HAP-1 (cell line): Measurements from ENCODE around the gene ADAMTS12.

Experiments
- DNase-seq, 2 experiments: peaks; one replicate each; pipeline ENCODE4 v3.0.0-alpha.2; 2016 to 2020; ENCODE audit warnings: low spot score in 2 of 2
- H3K27me3 ChIP-seq: fragments of 250-450 bp; sonication (Bioruptor Pico); 2 replicates; pipeline ENCODE4 v1.5.1; 2020; ENCODE audit warnings: low read depth, mild to moderate bottlenecking, moderate library complexity
- H3K36me3 ChIP-seq: fragments of 250-450 bp; sonication (Bioruptor Pico); replicated peaks from 2 replicates; pipeline ENCODE4 v1.5.1; 2020; ENCODE audit warnings: mild to moderate bottlenecking
- H3K4me1 ChIP-seq: fragments of 250-450 bp; sonication (Bioruptor Pico); 2 replicates; pipeline ENCODE4 v1.5.1; 2020; ENCODE audit warnings: mild to moderate bottlenecking
- H3K4me3 ChIP-seq: fragments of 250-450 bp; sonication (Bioruptor Pico); 2 replicates; pipeline ENCODE4 v1.5.1; 2020; ENCODE audit warnings: mild to moderate bottlenecking, moderate library complexity
- H3K9me3 ChIP-seq: fragments of 250-450 bp; sonication (Bioruptor Pico); 2 replicates; pipeline ENCODE4 v1.5.1; 2020; ENCODE audit warnings: mild to moderate bottlenecking, moderate library complexity
- in situ Hi-C: fragments of 300-500 bp; cut with MboI; formaldehyde crosslinking; loops from 3 replicates; pipeline ENCODE4 v1.14.3; 2020; ENCODE audit warnings: low sequenced_read_pairs, inconsistent platforms, mixed read lengths

Gene ADAMTS12

DNA sequence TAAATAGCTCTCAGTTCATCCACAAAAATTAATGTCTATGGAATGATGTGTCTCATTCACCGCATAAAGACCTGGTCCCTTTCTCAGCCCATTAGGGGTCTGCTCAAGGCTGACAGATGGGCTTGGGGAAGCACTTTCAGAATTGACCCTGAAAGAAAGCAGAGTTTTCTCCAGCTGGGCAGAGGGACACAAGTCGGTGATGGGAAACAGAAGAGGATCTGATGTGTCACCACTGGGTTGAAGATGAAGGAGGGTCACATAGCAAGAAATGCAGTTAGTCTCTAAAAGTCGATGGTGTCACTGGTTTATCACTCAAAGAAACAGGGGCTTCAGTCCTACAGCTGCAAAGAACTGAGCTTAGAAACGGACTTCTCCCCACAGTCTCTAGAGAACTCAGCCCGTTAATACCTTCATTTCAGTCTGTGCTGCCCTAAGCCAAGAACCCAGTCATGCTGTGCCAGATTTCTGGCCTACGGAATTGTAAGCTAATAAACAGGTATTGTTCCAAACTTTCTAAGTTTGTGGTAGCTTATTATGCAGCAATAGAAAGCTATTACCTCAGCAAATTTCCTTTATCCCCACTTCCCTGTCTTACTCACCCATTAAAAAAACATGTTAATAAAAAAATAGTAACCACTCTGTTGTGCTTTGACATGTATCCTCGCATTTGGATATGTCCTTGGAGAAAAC is 64.6 kb downstream of the ADAMTS12 start:
- Histone ChIP-seq H3K9me3 (no peaks in the 10 kb centered on the region), H3K4me1 (no peaks in the 10 kb centered on the region), H3K27me3 (no peaks in the 10 kb centered on the region; the same call in 1 of the 2 replicates), H3K36me3 (no peaks in the 10 kb centered on the region), H3K4me3 (no peak overlapping the region)
- no peak for DNase-seq
- in situ Hi-C loops: no loop called here

DNA sequence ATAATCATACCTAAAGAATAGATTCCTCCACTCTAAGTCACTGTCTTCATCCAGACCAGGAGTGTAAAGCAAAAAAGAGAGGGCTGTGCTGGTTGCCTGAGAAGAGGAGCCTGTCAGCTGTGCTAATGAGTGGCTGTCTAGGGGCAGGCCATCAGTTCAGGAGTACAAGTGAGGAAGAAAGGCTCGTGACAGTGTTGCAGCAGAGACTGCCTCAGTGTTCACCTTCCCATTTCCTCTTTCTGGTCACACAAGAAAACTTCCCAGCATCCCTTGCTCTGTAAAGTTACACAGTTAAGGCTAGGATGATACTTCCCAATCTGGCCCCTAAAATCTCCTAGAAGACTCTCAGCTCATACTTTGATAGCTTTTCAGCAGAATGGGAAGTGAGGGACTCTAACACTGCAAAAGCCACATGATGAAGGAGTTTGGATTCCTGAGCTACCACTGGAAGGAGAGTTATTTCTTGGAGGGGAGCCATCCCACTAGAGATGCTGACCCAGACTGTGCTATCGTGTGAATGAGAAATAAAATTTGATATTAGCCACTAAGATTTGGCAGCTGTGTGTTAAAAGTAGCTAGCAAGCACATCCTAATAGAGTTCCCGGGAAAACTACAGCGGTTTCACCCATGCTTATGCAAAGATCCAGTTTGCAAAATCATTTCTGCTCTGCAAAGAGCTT is 67.1 kb downstream of the ADAMTS12 start:
- Histone ChIP-seq H3K27me3 (no peaks in the 10 kb centered on the region; the same call in 1 of the 2 replicates), H3K4me1 (no peaks in the 10 kb centered on the region), H3K9me3 (no peaks in the 10 kb centered on the region), H3K4me3 (no peak overlapping the region), H3K36me3 (no peaks in the 10 kb centered on the region)
- in situ Hi-C loops: no loop called here
- no peak for DNase-seq

DNA sequence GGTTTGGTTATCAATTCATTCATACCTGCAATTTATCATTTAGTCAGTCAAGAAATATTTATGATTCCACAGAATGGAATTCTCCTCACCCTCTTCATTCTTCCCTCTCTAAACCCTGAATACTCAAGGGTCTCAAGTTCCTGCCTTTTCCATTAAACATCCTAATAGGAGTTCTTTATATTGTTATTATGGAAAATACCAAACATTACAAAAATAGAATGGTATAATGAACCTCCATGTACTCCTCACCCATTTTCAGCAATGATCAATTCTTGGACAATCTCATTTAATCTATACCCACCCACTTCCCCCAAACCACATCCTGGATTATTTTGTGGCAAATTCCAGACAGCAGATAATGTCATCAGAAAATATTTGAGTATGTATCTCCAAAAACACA is 74.5 kb downstream of the ADAMTS12 start:
- Histone ChIP-seq H3K4me1 (no peaks in the 10 kb centered on the region), H3K36me3 (no peaks in the 10 kb centered on the region), H3K27me3 (no peaks in the 10 kb centered on the region), H3K4me3 (no peak overlapping the region), H3K9me3 (no peaks in the 10 kb centered on the region)
- in situ Hi-C loops: no loop called here
- no peak for DNase-seq

DNA sequence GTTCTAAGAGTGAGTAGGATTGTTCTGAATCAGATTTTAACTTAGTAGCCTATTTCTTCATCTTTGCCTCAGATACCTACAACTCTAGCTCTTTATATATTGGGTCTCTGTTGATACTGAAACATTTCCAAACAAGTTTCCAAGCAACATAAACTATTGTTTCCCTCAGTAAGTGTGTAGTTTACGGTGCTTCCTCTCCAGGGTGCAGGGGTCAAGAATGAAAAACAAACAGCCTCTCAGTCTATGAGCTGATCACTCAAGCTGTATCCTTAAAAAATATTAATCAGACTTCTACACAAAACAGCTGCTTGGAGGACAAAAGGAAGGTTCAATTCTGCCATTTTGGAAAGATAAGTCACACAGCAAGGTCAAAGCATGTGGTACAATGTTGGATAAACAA is 75.0 kb downstream of the ADAMTS12 start:
- Histone ChIP-seq H3K4me1 (no peaks in the 10 kb centered on the region), H3K9me3 (no peaks in the 10 kb centered on the region), H3K36me3 (no peaks in the 10 kb centered on the region), H3K4me3 (no peak overlapping the region), H3K27me3 (no peaks in the 10 kb centered on the region)
- in situ Hi-C loops: no loop called here
- DNase-seq: no peak

DNA sequence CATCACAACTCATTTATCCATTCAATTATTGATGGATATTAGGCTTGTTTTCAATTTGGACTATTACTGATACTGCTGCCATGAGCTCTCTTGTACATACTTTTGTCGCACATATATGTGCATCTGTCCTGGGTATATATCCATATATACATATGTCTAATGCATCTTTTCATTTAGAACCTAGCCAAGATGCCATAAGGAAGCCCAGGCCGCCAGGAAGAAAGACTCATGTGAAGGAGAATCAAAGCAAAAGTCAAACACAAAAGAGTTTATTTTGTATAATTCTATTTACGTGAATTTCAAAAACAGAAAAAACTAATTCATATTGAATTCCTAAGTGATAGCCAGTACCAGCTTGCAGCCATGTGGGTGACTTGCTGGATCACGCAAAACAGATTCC is 79.0 kb downstream of the ADAMTS12 start:
- H3K4me1 ChIP-seq: no peaks in the 10 kb centered on the region

DNA sequence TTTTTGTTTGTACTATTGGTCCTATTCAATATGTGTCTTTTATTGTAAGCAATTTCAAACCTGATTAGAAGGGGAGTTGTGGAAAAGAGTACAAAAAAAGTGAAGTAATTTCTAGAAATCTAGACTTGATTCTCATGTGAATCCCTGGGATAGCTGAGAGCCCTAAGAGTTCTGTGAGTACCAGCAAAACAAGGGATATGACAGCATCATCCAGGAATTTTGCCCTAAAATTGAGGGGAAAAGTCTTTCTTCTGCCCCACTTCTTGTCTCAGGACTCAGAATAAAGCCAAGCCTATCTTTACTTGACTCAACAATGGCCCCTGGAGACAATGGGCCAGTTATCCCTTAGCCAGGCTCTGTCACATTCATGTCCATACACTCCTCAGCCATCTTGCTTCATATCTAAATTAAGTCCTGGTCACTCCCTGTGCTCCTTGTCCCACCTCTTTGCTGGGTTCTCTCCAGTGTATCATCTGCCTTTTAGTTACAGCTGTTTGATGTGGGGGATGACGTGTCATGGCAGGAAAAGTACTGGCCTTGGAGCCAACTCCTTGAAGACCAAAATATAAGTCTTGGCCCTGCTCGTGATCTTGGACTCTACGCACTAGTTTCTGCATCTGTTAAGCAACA is 81.2 kb downstream of the ADAMTS12 start:
- H3K27me3 ChIP-seq: no peaks in the 10 kb centered on the region
- H3K9me3 ChIP-seq: no peaks in the 10 kb centered on the region
- no peaks in the 10 kb centered on the region for H3K36me3 ChIP-seq
- DNase-seq: no peak
- H3K4me3 ChIP-seq: no peak overlapping the region
- in situ Hi-C loops: no loop called here
- H3K4me1 ChIP-seq: no peaks in the 10 kb centered on the region

More for the DNA sequence above, 79.0 kb downstream of the ADAMTS12 start:
- Histone ChIP-seq H3K9me3 (no peaks in the 10 kb centered on the region), H3K27me3 (no peaks in the 10 kb centered on the region), H3K4me3 (no peak overlapping the region), H3K36me3 (no peaks in the 10 kb centered on the region)
- in situ Hi-C loops: no loop called here
- no peak for DNase-seq

DNA sequence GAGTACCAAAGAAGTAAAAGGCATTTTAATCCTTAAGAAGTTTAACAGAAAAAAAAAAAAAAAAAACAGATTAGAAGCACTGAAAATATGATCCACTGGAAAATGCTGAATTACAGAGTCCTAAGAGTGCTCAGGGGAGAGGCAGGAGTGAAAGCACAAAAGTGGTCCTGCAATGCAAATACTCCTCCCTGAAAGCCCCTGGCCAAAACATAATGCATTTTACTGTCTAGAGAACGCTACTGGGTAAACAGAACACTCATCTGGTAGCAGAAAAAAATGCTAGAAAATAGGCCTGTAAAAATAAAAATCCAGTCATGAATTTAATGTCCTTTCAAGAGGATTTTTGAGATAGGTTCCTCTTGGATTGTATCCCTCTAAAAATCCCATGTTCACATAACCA is 81.9 kb downstream of the ADAMTS12 start:
- H3K27me3 ChIP-seq: no peaks in the 10 kb centered on the region
- DNase-seq: no peak
- H3K9me3 ChIP-seq: no peaks in the 10 kb centered on the region
- H3K4me3 ChIP-seq: no peak overlapping the region
- H3K4me1 ChIP-seq: no peaks in the 10 kb centered on the region
- H3K36me3 ChIP-seq: no peaks in the 10 kb centered on the region
- in situ Hi-C loops: no loop called here

DNA sequence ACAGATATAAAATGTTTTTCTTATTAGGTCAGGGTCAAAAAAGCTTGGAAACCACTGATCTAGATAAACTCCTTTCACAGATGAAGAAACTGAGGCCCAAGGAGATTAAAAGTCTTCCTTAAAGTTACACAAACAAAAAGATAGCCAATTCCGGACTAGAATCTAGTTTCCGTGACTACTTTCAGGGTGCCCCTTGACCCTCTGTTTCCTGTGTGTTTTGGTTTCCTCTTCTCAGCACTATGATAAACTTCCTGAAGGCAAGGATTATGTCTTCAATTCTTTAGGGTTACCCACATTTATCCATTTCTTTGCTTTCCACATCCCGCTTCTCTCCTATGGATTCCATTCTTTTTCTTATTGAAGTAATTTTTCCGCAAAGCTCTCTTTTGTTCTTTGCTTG is 83.1 kb downstream of the ADAMTS12 start:
- Histone ChIP-seq H3K4me1 (no peaks in the 10 kb centered on the region), H3K27me3 (no peaks in the 10 kb centered on the region), H3K9me3 (no peaks in the 10 kb centered on the region), H3K36me3 (no peaks in the 10 kb centered on the region), H3K4me3 (no peak overlapping the region)
- in situ Hi-C loops: no loop called here
- DNase-seq: no peak

DNA sequence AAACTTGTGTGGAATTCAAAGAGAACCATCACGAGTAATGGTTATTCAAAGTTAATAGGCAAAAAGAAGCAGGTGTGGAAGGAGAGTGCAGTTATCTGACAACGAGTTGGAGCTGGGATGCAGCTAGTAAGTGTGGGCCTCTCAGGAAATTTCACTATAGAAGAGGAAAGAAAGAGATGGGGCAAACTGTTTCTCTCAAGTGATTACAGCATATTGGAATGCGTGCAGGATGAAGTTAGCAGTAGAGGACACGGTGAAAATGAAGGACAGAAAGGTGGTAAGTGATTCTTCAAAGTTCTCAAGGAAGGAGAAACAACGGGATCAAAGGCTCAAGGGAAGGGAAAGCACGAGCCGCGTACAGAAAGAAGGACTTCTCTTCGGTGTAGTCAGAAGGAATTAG is 84.0 kb downstream of the ADAMTS12 start:
- H3K27me3 ChIP-seq: no peaks in the 10 kb centered on the region
- in situ Hi-C loops: no loop called here
- no peaks in the 10 kb centered on the region for H3K9me3 ChIP-seq
- H3K36me3 ChIP-seq: no peaks in the 10 kb centered on the region
- no peak overlapping the region for H3K4me3 ChIP-seq
- no peaks in the 10 kb centered on the region for H3K4me1 ChIP-seq
- DNase-seq: no peak

DNA sequence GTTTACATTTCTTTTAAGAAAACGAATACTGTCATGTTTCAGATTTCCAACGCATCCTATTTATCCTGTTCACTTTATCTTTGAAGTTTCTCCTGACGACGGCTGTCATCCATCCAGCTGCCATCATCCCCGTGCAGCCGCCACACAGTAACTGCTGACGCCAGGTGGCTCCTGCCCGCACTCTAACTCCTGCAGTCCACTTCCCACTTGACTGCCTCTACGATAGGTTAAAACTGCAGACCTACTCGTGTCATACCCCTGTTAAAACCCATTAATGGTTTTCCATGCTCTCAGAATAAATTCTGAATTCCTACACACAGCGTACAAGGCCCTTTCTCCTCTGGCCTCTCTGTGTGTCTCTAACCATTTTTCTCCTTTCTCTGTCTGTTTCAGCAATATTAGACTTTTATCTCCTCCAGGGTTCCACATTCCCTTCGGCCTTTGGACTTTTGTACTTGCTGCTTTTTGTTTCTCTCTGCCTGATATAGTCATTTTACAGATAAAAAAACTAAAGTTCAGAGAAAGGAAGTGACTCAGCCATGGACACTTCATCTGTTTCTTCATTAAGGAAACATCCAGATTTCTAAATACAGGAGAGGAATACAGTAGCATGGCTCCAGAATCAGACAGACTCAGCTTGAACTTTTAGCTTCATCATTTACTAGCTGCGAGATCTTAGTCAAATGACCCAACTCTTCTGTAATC is 84.9 kb downstream of the ADAMTS12 start:
- Histone ChIP-seq H3K27me3 (no peaks in the 10 kb centered on the region), H3K4me1 (no peaks in the 10 kb centered on the region), H3K36me3 (no peaks in the 10 kb centered on the region), H3K4me3 (no peak overlapping the region), H3K9me3 (no peaks in the 10 kb centered on the region)
- in situ Hi-C loops: no loop called here
- DNase-seq: no peak

DNA sequence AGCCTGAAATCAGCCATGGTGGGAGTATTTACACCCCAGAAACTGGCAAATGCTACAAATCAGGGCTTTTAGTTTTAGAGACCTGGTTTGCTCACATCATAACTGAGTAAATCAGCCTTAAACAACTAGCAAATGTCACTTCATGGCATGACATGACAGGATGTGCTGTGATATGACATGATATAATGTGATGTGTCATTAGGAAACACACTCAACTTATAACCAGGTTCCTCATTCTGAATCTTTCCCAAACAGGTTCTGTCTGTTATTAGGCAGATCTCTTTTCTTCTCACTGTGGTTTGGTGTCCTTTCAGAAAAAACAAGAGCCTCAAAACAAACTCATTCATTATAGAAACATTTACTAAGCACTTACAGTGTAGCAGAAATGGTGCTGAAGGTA is 90.5 kb downstream of the ADAMTS12 start:
- Histone ChIP-seq H3K27me3 (no peaks in the 10 kb centered on the region), H3K4me1 (no peaks in the 10 kb centered on the region), H3K36me3 (no peaks in the 10 kb centered on the region), H3K4me3 (no peak overlapping the region), H3K9me3 (no peaks in the 10 kb centered on the region)
- no peak for DNase-seq
- in situ Hi-C loops: no loop called here

DNA sequence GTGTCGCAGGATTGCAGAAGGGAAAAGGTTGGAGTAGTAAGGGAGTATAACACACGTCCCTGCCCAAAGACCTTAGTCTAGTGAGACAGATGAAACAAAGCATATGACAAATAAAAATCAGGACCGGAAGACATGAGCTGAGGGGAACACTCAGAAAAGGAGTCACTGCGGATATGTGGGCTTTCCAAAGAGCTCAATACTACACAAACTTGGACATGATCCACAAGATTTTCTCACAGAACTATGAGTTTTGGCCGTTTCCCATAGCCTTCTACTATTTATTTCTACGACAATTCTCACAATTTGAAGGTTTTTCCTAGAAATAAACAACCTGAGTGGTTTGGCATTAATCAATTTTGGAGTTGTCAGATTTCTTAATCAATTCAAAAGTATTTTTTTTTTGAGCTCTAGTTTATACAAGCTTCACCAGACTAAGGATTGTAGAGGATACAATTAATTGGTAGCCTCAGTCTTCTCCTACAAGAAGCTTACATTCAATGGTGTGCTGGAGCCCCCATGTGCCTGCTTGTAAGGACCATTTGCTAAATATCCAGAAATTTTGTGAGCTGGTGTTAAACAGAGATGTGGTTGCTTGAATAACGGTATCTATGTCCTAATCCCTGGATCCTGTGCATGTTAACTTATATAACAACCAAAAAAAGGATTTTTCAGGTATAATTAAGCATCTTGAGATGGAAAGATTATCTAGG is 91.4 kb downstream of the ADAMTS12 start:
- Histone ChIP-seq H3K4me3 (no peak overlapping the region), H3K27me3 (no peaks in the 10 kb centered on the region), H3K4me1 (no peaks in the 10 kb centered on the region), H3K36me3 (no peaks in the 10 kb centered on the region), H3K9me3 (no peaks in the 10 kb centered on the region)
- in situ Hi-C loops: no loop called here
- DNase-seq: no peak

DNA sequence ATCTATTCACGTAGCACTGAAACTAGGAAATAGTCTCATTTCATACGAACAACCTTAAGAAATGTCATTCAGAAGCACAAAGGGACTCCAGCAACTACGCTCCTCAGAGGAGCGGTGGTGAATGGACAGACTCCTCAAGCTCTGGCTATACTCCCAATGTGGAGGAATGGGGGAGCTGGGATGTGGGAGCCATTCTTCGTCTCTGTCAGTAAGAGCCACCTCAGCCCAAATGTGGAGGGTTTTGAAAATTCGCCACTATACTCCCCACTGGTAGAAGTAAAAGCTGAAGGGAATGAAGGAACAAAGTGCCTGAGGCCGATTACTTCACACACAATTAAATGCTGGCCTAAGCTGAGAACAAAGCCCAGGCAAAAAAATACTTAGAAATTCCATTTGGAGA is 96.3 kb downstream of the ADAMTS12 start:
- no peaks in the 10 kb centered on the region for H3K27me3 ChIP-seq
- no peaks in the 10 kb centered on the region for H3K9me3 ChIP-seq
- H3K4me3 ChIP-seq: no peak overlapping the region
- no peaks in the 10 kb centered on the region for H3K4me1 ChIP-seq
- in situ Hi-C loops: no loop called here
- no peaks in the 10 kb centered on the region for H3K36me3 ChIP-seq
- DNase-seq: no peak
